HG03342 (cell line): ENCODE measurements around the gene MLN.

Experiments used
- ATAC-seq: cut with Tn5 transposase; IDR thresholded peaks from one replicate; pipeline ENCODE4 v1.9.1; 2021; ENCODE audit warnings: mild to moderate bottlenecking, moderate library complexity; ENCODE audit not compliant: unreplicated experiment

Gene MLN

GRCh38 chr6:33756211-33756954 lies 47.4 kb downstream of the MLN start:
- no peak for ATAC-seq

GRCh38 chr6:33755070-33755869 lies 48.5 kb downstream of the MLN start:
- ATAC-seq: no peak

DNA sequence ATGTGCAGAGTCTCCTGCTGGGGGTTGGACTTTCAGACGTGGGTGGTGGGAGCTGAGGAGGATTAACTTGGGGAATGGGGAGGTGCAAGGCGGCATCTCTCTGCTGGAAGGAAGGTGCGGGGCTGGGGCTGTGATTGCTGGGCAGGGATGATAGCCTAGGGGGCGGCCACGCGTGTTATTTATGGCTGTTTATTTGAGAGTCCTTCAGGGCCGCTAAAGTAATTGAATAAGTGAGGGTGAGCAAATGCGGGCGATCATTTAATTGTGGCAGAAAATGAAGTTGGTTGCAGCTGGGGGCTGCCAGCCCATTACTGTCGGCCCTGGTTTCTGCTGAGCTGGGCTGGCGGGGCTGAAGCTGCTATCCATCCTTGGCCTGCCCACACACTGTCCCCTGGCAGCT lies 49.6 kb downstream of the MLN start:
- no peak for ATAC-seq

- ATAC-seq: no peak
These were observed 51.2 kb downstream of the MLN start for GRCh38 chr6:33752646-33753015.

DNA sequence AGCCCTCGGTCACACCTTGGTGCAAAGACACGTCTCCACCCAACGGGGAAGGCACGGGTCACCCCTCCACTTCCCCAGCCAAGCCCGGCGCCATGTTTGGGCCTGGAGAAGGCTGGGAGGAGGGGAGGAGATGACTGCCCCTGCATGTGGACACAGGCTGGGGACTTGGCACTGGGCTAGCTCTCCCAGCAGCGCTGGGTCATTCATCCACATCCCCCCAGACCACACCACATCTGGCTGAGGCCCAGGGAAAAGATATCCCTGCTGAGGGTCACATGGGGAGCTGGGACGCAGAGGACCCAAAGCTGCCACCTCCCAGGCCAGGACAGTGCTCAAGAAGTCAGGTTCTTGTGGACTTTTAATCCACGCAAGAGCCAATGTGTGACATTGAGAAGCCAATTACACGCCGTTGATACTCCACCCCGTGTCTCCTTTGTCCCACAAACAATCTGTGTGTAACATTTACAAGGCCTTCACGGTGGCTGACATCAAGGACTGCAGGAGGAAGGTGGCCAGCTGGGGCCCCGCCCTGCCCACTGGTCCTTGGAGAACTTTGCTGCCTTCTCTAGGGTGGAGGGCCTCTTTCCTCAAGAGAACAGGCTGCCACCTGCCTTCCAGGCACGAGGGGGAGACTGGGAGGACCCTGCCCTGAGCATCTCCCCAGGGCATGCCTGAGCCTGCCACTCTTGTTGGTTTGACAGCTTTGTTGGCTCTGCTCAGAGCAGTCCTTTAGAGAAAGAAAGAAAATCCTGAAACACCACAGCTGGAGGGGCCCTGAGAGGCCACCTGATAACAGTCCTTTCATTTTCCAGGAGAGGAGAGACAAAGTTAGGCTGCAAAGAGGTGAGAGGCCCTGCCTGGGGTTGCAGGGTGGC lies 51.8 kb downstream of the MLN start:
- ATAC-seq: no peak

- ATAC-seq: no peak
These were observed 53.4 kb downstream of the MLN start for GRCh38 chr6:33750244-33750991.

GRCh38 chr6:33749401-33749800 lies 54.4 kb downstream of the MLN start:
- ATAC-seq: no peak

GRCh38 chr6:33748841-33749240 lies 55.0 kb downstream of the MLN start:
- ATAC-seq: no peak

- no peak for ATAC-seq
These were observed 56.0 kb downstream of the MLN start for GRCh38 chr6:33747823-33748222.

DNA sequence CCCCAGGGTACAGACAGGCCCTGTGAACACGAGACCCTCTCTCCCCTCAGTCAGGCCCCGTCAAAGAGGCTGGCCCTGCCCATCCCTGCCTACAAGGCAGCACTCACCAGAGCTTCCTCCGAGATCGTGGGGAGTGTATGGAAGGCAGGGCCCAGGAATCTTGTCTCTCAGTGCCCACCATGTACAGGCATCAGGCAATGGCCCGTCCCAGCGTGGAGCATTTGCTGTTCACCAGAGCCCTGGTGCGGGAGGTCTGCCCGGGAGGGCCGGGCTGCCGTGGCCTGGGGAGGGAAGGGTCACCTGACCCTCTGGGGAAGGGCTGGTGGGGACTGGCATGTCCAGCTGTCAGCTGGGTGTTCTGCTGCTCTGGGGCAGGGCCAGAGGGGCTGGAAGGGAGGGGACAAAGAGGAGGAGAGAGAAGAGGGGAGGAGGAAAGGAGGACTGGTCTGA lies 57.1 kb downstream of the MLN start, which contains the start of gene IP6K3:
Gene IP6K3 (minus strand): TSS at position 255 of the 450 bp plus-strand sequence. CDS start 11,429 bp downstream, outside the sequence.
- ATAC-seq: no peak

- ATAC-seq: no peak
These were observed 57.7 kb downstream of the MLN start for GRCh38 chr6:33746036-33746600.

GRCh38 chr6:33745548-33745947 lies 58.3 kb downstream of the MLN start:
- no peak for ATAC-seq

- ATAC-seq: no peak
These were observed 58.8 kb downstream of the MLN start for GRCh38 chr6:33744895-33745546.
